GM21515 (cell line): ENCODE results near the gene TNRC18.
"Not testable (repeated sequence)": the region's sequence is repeated elsewhere in the genome, so short reads cannot be mapped to it uniquely, and the experiment has no call there.

ENCODE experiments used
- ATAC-seq: cut with Tn5 transposase; IDR thresholded peaks from one replicate; pipeline ENCODE4 v1.9.1; 2021; ENCODE audit not compliant: unreplicated experiment

TNRC18 gene

GRCh38 chr7:5423306-5423975 lies at the start of gene TNRC18:
Gene TNRC18 (minus strand): TSS chr7:5423834. CDS start chr7:5421246, 2,588 bp downstream.
- no peak for ATAC-seq

- no peak for ATAC-seq
Measured at GRCh38 chr7:5472432-5473315, 49.0 kb upstream of the TNRC18 start.

GRCh38 chr7:5471623-5472022 lies 48.0 kb upstream of the TNRC18 start:
- not testable (repeated sequence) for ATAC-seq

- no peak for ATAC-seq
Measured at GRCh38 chr7:5470816-5471215, 47.2 kb upstream of the TNRC18 start.

- ATAC-seq, result no peak
Measured at GRCh38 chr7:5470167-5470532, 46.5 kb upstream of the TNRC18 start.

- ATAC-seq, result no peak
Measured at GRCh38 chr7:5469375-5470166, 45.9 kb upstream of the TNRC18 start.

- ATAC-seq, result no peak
Measured at GRCh38 chr7:5467645-5468044, 44.0 kb upstream of the TNRC18 start.

GRCh38 chr7:5466551-5466950 lies 42.9 kb upstream of the TNRC18 start:
- no peak for ATAC-seq

GRCh38 chr7:5463031-5463430 lies 39.4 kb upstream of the TNRC18 start:
- no peak for ATAC-seq

GRCh38 chr7:5462216-5462615 lies 38.6 kb upstream of the TNRC18 start:
- no peak for ATAC-seq

- no peak for ATAC-seq
Measured at GRCh38 chr7:5458921-5459480, 35.4 kb upstream of the TNRC18 start.

- no peak for ATAC-seq
Measured at GRCh38 chr7:5457245-5457735, 33.7 kb upstream of the TNRC18 start.

GRCh38 chr7:5456409-5456808 lies 32.8 kb upstream of the TNRC18 start:
- ATAC-seq, result no peak

GRCh38 chr7:5455581-5456219 lies 32.1 kb upstream of the TNRC18 start:
- no peak for ATAC-seq

GRCh38 chr7:5455175-5455574 lies 31.5 kb upstream of the TNRC18 start:
- no peak for ATAC-seq

- ATAC-seq, result no peak
Measured at GRCh38 chr7:5454485-5454884, 30.9 kb upstream of the TNRC18 start.

GRCh38 chr7:5453566-5454075 lies 30.0 kb upstream of the TNRC18 start:
- ATAC-seq, result no peak

GRCh38 chr7:5452937-5453540 lies 29.4 kb upstream of the TNRC18 start:
- ATAC-seq, result no peak

- no peak for ATAC-seq
Measured at GRCh38 chr7:5452470-5452899, 28.9 kb upstream of the TNRC18 start.

GRCh38 chr7:5451391-5451790 lies 27.8 kb upstream of the TNRC18 start:
- no peak for ATAC-seq
